HepG2 (cell line): ENCODE measurements around the gene ZFYVE26. TPM values are rescaled to one million over a fixed set of nuclear protein-coding genes. Genes with fewer than 3 reads are reported as not detected.
A peak's percentile ranks its signal among the peaks of the same experiment; 100 is the strongest.

Experiments
- ETV5 ChIP-seq: IDR thresholded peaks from 2 replicates; pipeline ENCODE4 v1.6.1; 2018; ENCODE audit warnings: missing biosample characterization, missing genetic modification reagents, inconsistent platforms, borderline replicate concordance
- FOXJ3 ChIP-seq: sonication (generic); formaldehyde crosslinking; IDR thresholded peaks from 2 replicates; pipeline ENCODE4 v1.4.0; 2020; ENCODE audit warnings: missing genetic modification reagents, mild to moderate bottlenecking, borderline replicate concordance
- FOXM1 ChIP-seq: sonication (generic); formaldehyde crosslinking; IDR thresholded peaks from 2 replicates; pipeline ENCODE4 v1.5.0; 2020; ENCODE audit warnings: missing genetic modification reagents
- GATAD1 ChIP-seq: IDR thresholded peaks from 2 replicates; pipeline ENCODE4 v1.6.1; 2016; ENCODE audit warnings: missing genetic modification reagents, missing compliant biosample characterization
- JDP2 ChIP-seq: sonication (generic); formaldehyde crosslinking; IDR thresholded peaks from 2 replicates; pipeline ENCODE4 v1.8.1; 2022; ENCODE audit warnings: missing genetic modification reagents, borderline replicate concordance
- KDM2A ChIP-seq: sonication (generic); formaldehyde crosslinking; IDR thresholded peaks from 2 replicates; pipeline ENCODE4 v1.4.0; 2020; ENCODE audit warnings: low read depth, missing genetic modification reagents, borderline replicate concordance
- KMT2B ChIP-seq: IDR thresholded peaks from 2 replicates; pipeline ENCODE4 v1.6.1; 2016; ENCODE audit warnings: missing genetic modification reagents, missing compliant biosample characterization
- NBN ChIP-seq: fragments of 450-650 bp; conservative IDR thresholded peaks from 2 replicates; pipeline ENCODE4 v1.6.1; 2017
- PAWR ChIP-seq: sonication (generic); formaldehyde crosslinking; IDR thresholded peaks from 2 replicates; pipeline ENCODE4 v1.4.0; 2020; ENCODE audit warnings: missing genetic modification reagents, mild to moderate bottlenecking, borderline replicate concordance
- PHF20 ChIP-seq: sonication (generic); formaldehyde crosslinking; IDR thresholded peaks from 2 replicates; pipeline ENCODE4 v1.5.0; 2020; ENCODE audit warnings: mild to moderate bottlenecking, missing genetic modification reagents
- RBFOX2 ChIP-seq: fragments of 200-400 bp; formaldehyde crosslinking; IDR thresholded peaks from 2 replicates; pipeline ENCODE4 v1.6.1; 2017; ENCODE audit warnings: low read depth, mild to moderate bottlenecking, low read length
- SP1 ChIP-seq, 2 experiments: fragments of 450-650 bp in 1 of 2; sonication (generic) in 1 of 2; formaldehyde crosslinking in 1 of 2; IDR thresholded peaks; 2 replicates each; pipeline versions ENCODE4 v1.4.0 to v1.6.1; 2016 to 2020; ENCODE audit warnings: missing genetic modification reagents in 1 of 2
- ZNF703 ChIP-seq: sonication (generic); formaldehyde crosslinking; IDR thresholded peaks from 2 replicates; pipeline ENCODE4 v1.5.1; 2020; ENCODE audit warnings: missing genetic modification reagents, mild to moderate bottlenecking, moderate library complexity, borderline replicate concordance
- ZNF773 ChIP-seq: sonication (generic); formaldehyde crosslinking; IDR thresholded peaks from 2 replicates; pipeline ENCODE4 v1.4.0; 2020; ENCODE audit warnings: missing genetic modification reagents, borderline replicate concordance
- ZSCAN20 ChIP-seq: sonication (generic); formaldehyde crosslinking; IDR thresholded peaks from 2 replicates; pipeline ENCODE4 v1.4.0; 2020; ENCODE audit warnings: missing genetic modification reagents, mild to moderate bottlenecking, borderline replicate concordance
- polyA plus RNA-seq, 8 experiments: library from polyadenylated mRNA; depleted of rRNA in 3 of 8; stranded (reverse) in 7 of 8; unstranded in 1 of 8; fragments of >200 nt; fragmentation: Illumina TruSeq in 4 of 8; extraction: Trizol in 4 of 8; gene quantifications; 2 replicates each; pipeline versions ENCODE4 v1.2.1 to v1.2.3, GENCODE V29; 2011 to 2016; ENCODE audit warnings: low read depth in 4 of 8, missing spikeins in 1 of 8, mixed read lengths in 1 of 8; ENCODE audit not compliant: insufficient read depth in 1 of 8
- total RNA-seq, 5 experiments: library from RNA; depleted of rRNA; stranded (reverse); fragments of >200 nt; fragmentation: Illumina TruSeq; extraction: Trizol; gene quantifications; 2 replicates each; pipeline ENCODE4 v1.2.3, GENCODE V29; 2016; ENCODE audit warnings: low read depth in 1 of 5
- TF ChIP-seq, protein P1 (sequence below): sonication (generic); formaldehyde crosslinking; IDR thresholded peaks from 2 replicates; pipeline ENCODE4 v1.8.0; 2022; ENCODE audit warnings: low read depth, missing genetic modification reagents
- TF ChIP-seq, protein P2 (sequence below): sonication (generic); formaldehyde crosslinking; IDR thresholded peaks from 2 replicates; pipeline ENCODE4 v1.4.0; 2020; ENCODE audit warnings: missing genetic modification reagents
- TF ChIP-seq, protein P3 (sequence below): IDR thresholded peaks from 2 replicates; pipeline ENCODE4 v1.6.1; 2016
- TF ChIP-seq, protein P4 (sequence below): IDR thresholded peaks from 2 replicates; pipeline ENCODE4 v1.4.0; 2020; ENCODE audit warnings: mild to moderate bottlenecking, missing genetic modification reagents

ZFYVE26 gene
- total and polyA plus RNA-seq, 2 of the 13 experiments (the other 11 are each of a cell fraction or from before 2014, with no cell fraction given), result 13.6 to 16.4 TPM

DNA sequence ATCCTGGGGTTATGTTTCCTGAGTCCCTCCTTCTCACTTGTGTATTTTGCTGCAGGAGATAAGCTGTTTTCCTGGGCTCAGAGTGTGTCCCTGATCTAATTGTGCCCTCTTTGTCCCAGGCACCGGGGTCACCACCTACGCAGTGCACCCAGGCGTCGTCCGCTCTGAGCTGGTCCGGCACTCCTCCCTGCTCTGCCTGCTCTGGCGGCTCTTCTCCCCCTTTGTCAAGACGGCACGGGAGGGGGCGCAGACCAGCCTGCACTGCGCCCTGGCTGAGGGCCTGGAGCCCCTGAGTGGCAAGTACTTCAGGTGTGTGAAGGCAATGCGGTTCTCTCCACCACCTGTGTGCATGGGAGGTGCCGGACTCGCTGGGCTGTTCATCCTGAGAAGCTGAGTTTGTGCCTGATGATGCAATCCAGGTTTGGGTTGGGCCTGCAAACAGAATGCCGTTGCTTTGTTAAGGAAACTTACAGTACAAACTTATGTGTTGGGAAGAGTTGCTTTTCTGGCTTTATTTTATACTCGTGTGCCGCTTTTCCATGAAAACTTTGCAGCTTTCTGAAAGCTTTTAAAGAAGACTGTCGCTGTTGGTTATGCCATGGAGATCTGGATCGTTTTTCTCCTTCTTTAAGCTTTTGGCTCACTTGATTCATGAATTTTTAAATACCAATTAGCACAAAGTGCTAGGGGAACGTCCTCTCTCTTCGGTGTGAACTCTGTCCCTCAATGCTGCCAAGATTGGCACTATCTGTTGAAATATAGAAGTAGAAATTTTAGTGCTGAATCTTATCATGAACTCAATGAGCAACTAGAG is 87.1 kb downstream of the ZFYVE26 start (continued):
- TF ChIP-seq ZNF703 (CRISPR knock-in tag) (no peak), RBFOX2 (peak; percentile 62), SP1 (IDR thresholded peaks at IDR 0.05) (no peak), SP1 (CRISPR knock-in tag; IDR thresholded peaks at IDR 0.05) (no peak), PAWR (no peak), PHF20 (CRISPR knock-in tag) (no peak), KMT2B (CRISPR knock-in tag) (peak; percentile 54), FOXJ3 (CRISPR knock-in tag) (peak; percentile 36; the same call in 1 of the 2 replicates), GATAD1 (CRISPR knock-in tag) (no peak), FOXM1 (CRISPR knock-in tag) (no peak), ETV5 (CRISPR knock-in tag) (peak; percentile 15; the same call in 1 of the 2 replicates), ZNF773 (CRISPR knock-in tag) (no peak), JDP2 (CRISPR knock-in tag) (no peak), NBN (no peak), KDM2A (CRISPR knock-in tag) (peak; percentile 69; the same call in 1 of the 2 replicates), ZSCAN20 (CRISPR knock-in tag) (no peak)
- TF ChIP-seq, protein P1, sequence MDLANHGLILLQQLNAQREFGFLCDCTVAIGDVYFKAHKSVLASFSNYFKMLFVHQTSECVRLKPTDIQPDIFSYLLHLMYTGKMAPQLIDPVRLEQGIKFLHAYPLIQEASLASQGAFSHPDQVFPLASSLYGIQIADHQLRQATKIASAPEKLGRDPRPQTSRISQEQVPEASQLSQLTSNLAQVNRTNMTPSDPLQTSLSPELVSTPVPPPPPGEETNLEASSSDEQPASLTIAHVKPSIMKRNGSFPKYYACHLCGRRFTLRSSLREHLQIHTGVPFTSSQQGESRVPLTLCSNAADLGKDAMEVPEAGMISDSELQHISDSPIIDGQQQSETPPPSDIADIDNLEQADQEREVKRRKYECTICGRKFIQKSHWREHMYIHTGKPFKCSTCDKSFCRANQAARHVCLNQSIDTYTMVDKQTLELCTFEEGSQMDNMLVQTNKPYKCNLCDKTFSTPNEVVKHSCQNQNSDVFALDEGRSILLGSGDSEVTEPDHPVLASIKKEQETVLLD (CRISPR knock-in tag), result no peak
- TF ChIP-seq, protein P2, sequence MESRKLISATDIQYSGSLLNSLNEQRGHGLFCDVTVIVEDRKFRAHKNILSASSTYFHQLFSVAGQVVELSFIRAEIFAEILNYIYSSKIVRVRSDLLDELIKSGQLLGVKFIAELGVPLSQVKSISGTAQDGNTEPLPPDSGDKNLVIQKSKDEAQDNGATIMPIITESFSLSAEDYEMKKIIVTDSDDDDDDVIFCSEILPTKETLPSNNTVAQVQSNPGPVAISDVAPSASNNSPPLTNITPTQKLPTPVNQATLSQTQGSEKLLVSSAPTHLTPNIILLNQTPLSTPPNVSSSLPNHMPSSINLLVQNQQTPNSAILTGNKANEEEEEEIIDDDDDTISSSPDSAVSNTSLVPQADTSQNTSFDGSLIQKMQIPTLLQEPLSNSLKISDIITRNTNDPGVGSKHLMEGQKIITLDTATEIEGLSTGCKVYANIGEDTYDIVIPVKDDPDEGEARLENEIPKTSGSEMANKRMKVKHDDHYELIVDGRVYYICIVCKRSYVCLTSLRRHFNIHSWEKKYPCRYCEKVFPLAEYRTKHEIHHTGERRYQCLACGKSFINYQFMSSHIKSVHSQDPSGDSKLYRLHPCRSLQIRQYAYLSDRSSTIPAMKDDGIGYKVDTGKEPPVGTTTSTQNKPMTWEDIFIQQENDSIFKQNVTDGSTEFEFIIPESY (CRISPR knock-in tag), result no peak
- TF ChIP-seq, protein P3, sequence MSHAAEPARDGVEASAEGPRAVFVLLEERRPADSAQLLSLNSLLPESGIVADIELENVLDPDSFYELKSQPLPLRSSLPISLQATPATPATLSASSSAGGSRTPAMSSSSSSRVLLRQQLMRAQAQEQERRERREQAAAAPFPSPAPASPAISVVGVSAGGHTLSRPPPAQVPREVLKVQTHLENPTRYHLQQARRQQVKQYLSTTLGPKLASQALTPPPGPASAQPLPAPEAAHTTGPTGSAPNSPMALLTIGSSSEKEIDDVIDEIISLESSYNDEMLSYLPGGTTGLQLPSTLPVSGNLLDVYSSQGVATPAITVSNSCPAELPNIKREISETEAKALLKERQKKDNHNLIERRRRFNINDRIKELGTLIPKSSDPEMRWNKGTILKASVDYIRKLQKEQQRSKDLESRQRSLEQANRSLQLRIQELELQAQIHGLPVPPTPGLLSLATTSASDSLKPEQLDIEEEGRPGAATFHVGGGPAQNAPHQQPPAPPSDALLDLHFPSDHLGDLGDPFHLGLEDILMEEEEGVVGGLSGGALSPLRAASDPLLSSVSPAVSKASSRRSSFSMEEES, result no peak
- TF ChIP-seq, protein P4, sequence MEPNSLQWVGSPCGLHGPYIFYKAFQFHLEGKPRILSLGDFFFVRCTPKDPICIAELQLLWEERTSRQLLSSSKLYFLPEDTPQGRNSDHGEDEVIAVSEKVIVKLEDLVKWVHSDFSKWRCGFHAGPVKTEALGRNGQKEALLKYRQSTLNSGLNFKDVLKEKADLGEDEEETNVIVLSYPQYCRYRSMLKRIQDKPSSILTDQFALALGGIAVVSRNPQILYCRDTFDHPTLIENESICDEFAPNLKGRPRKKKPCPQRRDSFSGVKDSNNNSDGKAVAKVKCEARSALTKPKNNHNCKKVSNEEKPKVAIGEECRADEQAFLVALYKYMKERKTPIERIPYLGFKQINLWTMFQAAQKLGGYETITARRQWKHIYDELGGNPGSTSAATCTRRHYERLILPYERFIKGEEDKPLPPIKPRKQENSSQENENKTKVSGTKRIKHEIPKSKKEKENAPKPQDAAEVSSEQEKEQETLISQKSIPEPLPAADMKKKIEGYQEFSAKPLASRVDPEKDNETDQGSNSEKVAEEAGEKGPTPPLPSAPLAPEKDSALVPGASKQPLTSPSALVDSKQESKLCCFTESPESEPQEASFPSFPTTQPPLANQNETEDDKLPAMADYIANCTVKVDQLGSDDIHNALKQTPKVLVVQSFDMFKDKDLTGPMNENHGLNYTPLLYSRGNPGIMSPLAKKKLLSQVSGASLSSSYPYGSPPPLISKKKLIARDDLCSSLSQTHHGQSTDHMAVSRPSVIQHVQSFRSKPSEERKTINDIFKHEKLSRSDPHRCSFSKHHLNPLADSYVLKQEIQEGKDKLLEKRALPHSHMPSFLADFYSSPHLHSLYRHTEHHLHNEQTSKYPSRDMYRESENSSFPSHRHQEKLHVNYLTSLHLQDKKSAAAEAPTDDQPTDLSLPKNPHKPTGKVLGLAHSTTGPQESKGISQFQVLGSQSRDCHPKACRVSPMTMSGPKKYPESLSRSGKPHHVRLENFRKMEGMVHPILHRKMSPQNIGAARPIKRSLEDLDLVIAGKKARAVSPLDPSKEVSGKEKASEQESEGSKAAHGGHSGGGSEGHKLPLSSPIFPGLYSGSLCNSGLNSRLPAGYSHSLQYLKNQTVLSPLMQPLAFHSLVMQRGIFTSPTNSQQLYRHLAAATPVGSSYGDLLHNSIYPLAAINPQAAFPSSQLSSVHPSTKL (CRISPR knock-in tag), result peak; percentile 67; the same call in 1 of the 2 replicates
